ENCODE data around the gene SEC24D. TPM values are rescaled to one million over a fixed set of nuclear protein-coding genes. Genes with fewer than 3 reads are reported as not detected.

Gene SEC24D
- total and polyA plus RNA-seq, 9 of the 15 experiments (the other 6 are each of a cell fraction or from before 2014, with no cell fraction given) = 7.1 to 22.5 (median 11.3) TPM

DNA sequence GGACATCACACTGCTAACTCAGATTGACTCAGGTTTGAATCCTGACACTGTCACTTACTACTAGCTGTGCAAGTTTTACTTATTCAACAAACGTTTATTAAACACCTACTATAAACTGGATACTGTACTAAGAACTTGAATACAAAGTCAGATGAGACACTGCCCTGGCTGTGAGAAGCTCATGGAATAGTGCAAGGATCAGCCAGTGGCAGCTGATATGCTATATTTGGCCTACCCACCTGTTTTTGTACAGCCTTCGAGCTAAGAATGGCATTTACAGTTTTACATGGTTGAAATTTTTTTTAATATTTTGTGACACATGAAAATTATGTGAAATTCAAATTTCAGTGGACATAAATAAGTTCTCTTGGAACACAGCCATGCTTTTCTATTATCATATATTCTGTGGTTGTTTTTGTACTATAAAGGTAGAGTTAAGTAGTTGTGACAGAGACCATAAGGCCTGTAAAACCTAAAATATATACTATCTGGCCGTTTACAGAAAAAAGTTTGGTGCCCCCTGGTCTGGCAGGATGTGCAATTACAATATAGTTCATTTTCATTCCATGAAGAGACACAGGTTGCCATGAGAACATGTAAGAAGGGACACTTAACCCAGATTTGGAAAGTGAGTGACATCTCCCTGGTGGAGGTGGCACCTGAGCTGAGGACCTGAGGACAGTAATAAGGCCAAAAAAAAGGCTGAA, 3.4 kb upstream of the SEC24D start:
- H3K27me3 ChIP-seq (ENCODE audit: control insufficient read depth in 2 of 2, insufficient read depth in 2 of 2, low read length in 2 of 2) = peaks cover 0 to 4% of the 10 kb centered on the region in 2 experiments; a peak in 1 of 5 replicates
- WGBS (ENCODE audit: insufficient coverage, low coverage, missing lambda C conversion rate) = 3% methylated on average over 3 of the region's 3 CpGs
- no peak overlapping the region for H3K4me2 ChIP-seq (ENCODE audit: insufficient read depth, low read length)
- H3K4me1 ChIP-seq (replicated peaks in 1 of 2; ENCODE audit: control insufficient read depth in 2 of 2, insufficient read depth in 2 of 2, low read length in 2 of 2) = peaks cover 4 to 7% of the 10 kb centered on the region in 2 experiments; a peak in 4 of 5 replicates
- H3K4me3 ChIP-seq = no peak overlapping the region
- H3K9me3 ChIP-seq (replicated peaks; ENCODE audit: control insufficient read depth, insufficient read depth, low read depth, low read length) = no peaks in the 10 kb centered on the region
- no peak overlapping the region for H2AFZ ChIP-seq (ENCODE audit: low read depth, low read length)
- CTCF ChIA-PET (ENCODE audit: low intra/inter-chr PET ratio) = no interaction called here
- in situ Hi-C loops (cut with MboI) = no loop called here
- BruUV-seq (replicated peaks) = no TSS peak
- H3K36me3 ChIP-seq (ENCODE audit: control insufficient read depth, insufficient read depth, low read length) = no peaks in the 10 kb centered on the region
- H3K9ac ChIP-seq (ENCODE audit: insufficient read depth in 1 of 2, low read depth in 2 of 2, low read length in 2 of 2) = no peak overlapping the region
- FAIRE-seq = no peak
- intact Hi-C loops (cut with micrococcal nuclease) = no loop called here
- H3K79me2 ChIP-seq (ENCODE audit: control insufficient read depth, insufficient read depth, low read length) = peaks cover 15% of the 10 kb centered on the region; the same call in 2 of the 3 replicates
- TF ChIP-seq, protein P1, sequence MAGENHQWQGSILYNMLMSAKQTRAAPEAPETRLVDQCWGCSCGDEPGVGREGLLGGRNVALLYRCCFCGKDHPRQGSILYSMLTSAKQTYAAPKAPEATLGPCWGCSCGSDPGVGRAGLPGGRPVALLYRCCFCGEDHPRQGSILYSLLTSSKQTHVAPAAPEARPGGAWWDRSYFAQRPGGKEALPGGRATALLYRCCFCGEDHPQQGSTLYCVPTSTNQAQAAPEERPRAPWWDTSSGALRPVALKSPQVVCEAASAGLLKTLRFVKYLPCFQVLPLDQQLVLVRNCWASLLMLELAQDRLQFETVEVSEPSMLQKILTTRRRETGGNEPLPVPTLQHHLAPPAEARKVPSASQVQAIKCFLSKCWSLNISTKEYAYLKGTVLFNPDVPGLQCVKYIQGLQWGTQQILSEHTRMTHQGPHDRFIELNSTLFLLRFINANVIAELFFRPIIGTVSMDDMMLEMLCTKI (IDR thresholded peaks at IDR 0.05; ENCODE audit: partially characterized antibody) = no peak
- no peak for TF ChIP-seq ESRRB (CRISPR knock-in tag; IDR thresholded peaks at IDR 0.05; ENCODE audit: borderline replicate concordance)
- TF ChIP-seq RFX1 (IDR thresholded peaks at IDR 0.05) = peak; percentile 10; the same call in 1 of the 2 replicates
- no peak for TF ChIP-seq C11orf30 (IDR thresholded peaks at IDR 0.05; ENCODE audit: low read depth)
- TF ChIP-seq, protein P2, sequence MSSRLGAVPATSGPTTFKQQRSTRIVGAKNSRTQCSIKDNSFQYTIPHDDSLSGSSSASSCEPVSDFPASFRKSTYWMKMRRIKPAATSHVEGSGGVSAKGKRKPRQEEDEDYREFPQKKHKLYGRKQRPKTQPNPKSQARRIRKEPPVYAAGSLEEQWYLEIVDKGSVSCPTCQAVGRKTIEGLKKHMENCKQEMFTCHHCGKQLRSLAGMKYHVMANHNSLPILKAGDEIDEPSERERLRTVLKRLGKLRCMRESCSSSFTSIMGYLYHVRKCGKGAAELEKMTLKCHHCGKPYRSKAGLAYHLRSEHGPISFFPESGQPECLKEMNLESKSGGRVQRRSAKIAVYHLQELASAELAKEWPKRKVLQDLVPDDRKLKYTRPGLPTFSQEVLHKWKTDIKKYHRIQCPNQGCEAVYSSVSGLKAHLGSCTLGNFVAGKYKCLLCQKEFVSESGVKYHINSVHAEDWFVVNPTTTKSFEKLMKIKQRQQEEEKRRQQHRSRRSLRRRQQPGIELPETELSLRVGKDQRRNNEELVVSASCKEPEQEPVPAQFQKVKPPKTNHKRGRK (tag; IDR thresholded peaks at IDR 0.05) = no peak
- no peaks in the 10 kb centered on the region for H3K9me1 ChIP-seq (ENCODE audit: control insufficient read depth, insufficient read depth, low read length)
- POLR2A ChIA-PET = no interaction called here
- H3K27ac ChIP-seq (ENCODE audit: extremely low read depth, low read depth, low read length) = no peak overlapping the region
- DNase-seq (ENCODE audit: extremely low read depth in 1 of 4, low spot score in 3 of 4) = no peak
- ATAC-seq = no peak
- no peaks in the 10 kb centered on the region for H4K20me1 ChIP-seq (replicated peaks; ENCODE audit: control insufficient read depth, insufficient read depth, low read length)
